Posterior vena cava (tissue), 2 donors: ENCODE measurements around the gene GRHL1. TPM values are rescaled to one million over a fixed set of nuclear protein-coding genes. Genes with fewer than 3 reads are reported as not detected.
A peak's percentile ranks its signal among the peaks of the same experiment; 100 is the strongest.

Source experiments
- DNase-seq: peaks from one replicate; pipeline ENCODE4 v3.0.0-alpha.2; 2020; ENCODE audit warnings: low spot score
- intact Hi-C, 2 donors: fragments of 100-400 bp; cut with DNase I; formaldehyde crosslinking; loops; one replicate each; pipeline versions ENCODE4 v1.14.1 to v1.14.2; 2022 to 2023
- total RNA-seq, 2 donors: library from RNA; stranded (reverse); fragmentation: NEBNext Ultra II Directional; extraction: Animal tissue kit (Norgen Biotek cat#: 25700); gene quantifications; one replicate each; pipeline ENCODE4 v1.2.1, GENCODE V29; 2021
- donor health status: DM: yes; HTN: yes; CAD: no.
- donor health status: DM: yes; HTN: yes; CAD: no.

GRHL1 gene
- total RNA-seq, 2 donors from 2014 or later = 1.9 to 2.3 TPM

GRCh38 chr2:10046931-10047330, 95.4 kb downstream of the GRHL1 start:
- intact Hi-C loops = loop anchor here (5.0 kb wide), 1 partner anchor 60 kb away; no protein-coding TSS in a partner anchor
- peak; percentile 19 for DNase-seq

DNA sequence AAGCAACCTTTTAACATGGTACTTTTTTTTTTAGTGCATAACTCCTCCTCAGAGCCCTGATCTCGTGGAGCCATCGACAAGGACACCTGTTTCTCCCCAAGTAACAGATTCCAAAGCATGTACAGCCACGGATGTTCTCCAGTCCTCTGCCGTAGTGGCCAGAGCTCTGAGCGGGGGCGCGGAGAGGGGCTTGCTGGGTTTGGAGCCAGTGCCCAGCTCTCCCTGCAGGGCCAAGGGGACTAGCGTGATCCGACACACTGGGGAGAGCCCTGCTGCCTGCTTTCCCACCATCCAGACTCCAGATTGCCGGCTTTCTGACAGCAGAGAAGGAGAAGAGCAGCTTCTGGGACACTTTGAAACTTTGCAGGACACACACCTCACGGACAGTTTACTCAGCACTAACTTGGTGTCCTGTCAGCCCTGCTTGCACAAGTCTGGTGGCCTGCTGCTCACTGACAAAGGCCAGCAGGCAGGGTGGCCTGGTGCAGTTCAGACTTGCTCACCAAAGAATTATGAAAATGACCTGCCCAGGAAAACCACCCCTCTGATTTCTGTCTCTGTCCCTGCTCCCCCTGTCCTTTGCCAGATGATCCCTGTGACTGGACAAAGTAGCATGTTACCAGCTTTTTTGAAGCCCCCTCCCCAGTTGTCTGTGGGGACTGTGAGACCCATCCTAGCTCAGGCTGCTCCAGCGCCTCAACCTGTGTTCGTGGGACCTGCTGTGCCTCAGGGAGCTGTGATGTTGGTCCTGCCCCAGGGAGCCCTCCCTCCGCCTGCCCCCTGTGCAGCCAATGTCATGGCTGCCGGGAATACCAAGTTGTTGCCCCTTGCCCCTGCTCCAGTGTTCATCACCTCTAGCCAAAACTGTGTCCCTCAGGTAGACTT, 96.4 kb downstream of the GRHL1 start:
- peak; percentile 66 for DNase-seq
- intact Hi-C loops = loop anchor here (2.0 to 5.0 kb wide), 2 partner anchors 61 to 235 kb away; no protein-coding TSS in a partner anchor

DNA sequence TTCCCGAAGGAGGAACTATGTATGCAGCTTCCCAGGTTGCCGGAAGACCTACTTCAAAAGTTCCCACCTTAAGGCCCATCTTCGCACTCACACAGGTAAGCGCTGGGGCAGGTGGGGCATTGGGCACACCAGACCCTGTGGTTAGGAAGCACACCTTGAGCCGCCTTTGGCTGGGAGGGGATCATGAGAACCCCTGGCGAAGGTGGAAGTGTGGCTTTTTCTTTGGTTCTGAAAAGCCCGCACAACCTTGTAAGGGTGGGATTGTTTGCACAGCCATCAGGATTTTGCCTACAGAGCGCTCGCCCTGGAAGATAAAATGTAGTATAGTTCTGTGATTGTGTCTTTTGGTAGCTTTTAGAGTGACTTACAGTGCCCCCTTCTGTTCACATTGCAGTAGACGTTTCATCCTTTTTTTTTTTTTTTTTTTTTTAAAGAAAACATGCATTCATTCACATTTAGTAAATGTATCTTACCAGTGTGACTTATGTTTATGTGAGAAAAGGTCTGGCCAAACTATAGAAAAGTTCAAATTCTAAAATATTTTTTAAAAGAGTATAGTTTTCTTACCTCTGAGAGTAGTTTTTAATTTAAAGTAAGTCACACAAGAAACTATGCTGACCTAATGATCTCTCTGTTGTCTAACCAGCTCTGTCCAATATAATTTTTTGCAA, 97.1 kb downstream of the GRHL1 start:
- peak; percentile 53 for DNase-seq
- intact Hi-C loops = loop anchor here (2.0 to 5.0 kb wide), 2 partner anchors 61 to 236 kb away; no protein-coding TSS in a partner anchor

Other genes starting within 250 kb of the GRHL1 start
- gene TAF1B, start 108.2 kb upstream of the GRHL1 start, total RNA-seq = 10 to 100 TPM; 20.8 to 21.6 TPM
- 10 to 100 TPM; 25.0 to 55.4 TPM for gene KLF11, start 91.9 kb downstream of the GRHL1 start, total RNA-seq
- 1 to 10 TPM; 3.0 to 9.1 TPM for gene CYS1, start 128.7 kb downstream of the GRHL1 start, total RNA-seq
- 1 to 10 TPM in 1 of 2 donors, under 1 TPM in 1; 0.67 to 1.5 TPM for gene RRM2, start 171.0 kb downstream of the GRHL1 start, total RNA-seq